Adrenal gland (tissue), 5 donors: Measurements from ENCODE around the gene SNX22.

Experiments used
- POLR2A ChIP-seq, 2 donors: fragments of 450-650 bp; IDR thresholded peaks; one replicate each; pipeline ENCODE4 v1.6.1; 2017; ENCODE audit warnings: antibody characterized with exemption in 2 of 2, mild to moderate bottlenecking in 2 of 2, moderate library complexity in 1 of 2
- TF ChIP-seq, protein P1 (sequence below), 6 experiments: fragments of 450-650 bp in 4 of 6; fragments of 200-600 bp in 2 of 6; sonication (generic) in 1 of 6; IDR thresholded peaks; 1 replicate in 5 of 6; 2 replicates in 1 of 6; pipeline versions ENCODE4 v1.5.1 to v1.8.0; 2016 to 2021; ENCODE audit warnings: antibody characterized with exemption in 6 of 6, mild to moderate bottlenecking in 2 of 6, moderate library complexity in 1 of 6
- donor health status: DM: no; HTN: no; CAD: no.

DNA sequence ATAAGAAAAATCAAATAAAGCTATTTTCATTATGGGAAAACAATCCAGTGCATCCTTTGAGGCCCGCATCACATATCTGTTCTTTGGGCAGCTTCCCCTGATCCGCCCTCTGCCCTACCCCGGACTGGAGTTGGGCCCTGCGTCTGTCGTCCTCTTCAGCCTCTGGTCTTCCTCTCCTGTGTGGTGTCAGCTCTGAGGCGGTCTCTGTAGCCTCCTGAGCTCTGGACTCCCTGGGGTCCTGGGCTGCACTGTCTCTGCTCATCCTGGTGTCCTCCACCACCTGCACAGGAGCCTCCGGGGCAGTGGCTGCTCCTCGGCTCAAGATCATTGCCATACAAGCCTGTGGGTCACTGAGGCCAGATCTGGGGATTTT is 7.4 kb upstream of the SNX22 start:
- TF ChIP-seq, protein P1, sequence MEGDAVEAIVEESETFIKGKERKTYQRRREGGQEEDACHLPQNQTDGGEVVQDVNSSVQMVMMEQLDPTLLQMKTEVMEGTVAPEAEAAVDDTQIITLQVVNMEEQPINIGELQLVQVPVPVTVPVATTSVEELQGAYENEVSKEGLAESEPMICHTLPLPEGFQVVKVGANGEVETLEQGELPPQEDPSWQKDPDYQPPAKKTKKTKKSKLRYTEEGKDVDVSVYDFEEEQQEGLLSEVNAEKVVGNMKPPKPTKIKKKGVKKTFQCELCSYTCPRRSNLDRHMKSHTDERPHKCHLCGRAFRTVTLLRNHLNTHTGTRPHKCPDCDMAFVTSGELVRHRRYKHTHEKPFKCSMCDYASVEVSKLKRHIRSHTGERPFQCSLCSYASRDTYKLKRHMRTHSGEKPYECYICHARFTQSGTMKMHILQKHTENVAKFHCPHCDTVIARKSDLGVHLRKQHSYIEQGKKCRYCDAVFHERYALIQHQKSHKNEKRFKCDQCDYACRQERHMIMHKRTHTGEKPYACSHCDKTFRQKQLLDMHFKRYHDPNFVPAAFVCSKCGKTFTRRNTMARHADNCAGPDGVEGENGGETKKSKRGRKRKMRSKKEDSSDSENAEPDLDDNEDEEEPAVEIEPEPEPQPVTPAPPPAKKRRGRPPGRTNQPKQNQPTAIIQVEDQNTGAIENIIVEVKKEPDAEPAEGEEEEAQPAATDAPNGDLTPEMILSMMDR (IDR thresholded peaks at IDR 0.05) = no peak
- no peak for TF ChIP-seq POLR2A (IDR thresholded peaks at IDR 0.05)
